ENCODE data around the gene GAST.

- TF ChIP-seq POLR2A (IDR thresholded peaks at IDR 0.05), result no peak
- TF ChIP-seq, protein P1, sequence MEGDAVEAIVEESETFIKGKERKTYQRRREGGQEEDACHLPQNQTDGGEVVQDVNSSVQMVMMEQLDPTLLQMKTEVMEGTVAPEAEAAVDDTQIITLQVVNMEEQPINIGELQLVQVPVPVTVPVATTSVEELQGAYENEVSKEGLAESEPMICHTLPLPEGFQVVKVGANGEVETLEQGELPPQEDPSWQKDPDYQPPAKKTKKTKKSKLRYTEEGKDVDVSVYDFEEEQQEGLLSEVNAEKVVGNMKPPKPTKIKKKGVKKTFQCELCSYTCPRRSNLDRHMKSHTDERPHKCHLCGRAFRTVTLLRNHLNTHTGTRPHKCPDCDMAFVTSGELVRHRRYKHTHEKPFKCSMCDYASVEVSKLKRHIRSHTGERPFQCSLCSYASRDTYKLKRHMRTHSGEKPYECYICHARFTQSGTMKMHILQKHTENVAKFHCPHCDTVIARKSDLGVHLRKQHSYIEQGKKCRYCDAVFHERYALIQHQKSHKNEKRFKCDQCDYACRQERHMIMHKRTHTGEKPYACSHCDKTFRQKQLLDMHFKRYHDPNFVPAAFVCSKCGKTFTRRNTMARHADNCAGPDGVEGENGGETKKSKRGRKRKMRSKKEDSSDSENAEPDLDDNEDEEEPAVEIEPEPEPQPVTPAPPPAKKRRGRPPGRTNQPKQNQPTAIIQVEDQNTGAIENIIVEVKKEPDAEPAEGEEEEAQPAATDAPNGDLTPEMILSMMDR (IDR thresholded peaks at IDR 0.05 in 4 of 5, conservative IDR thresholded peaks at IDR 0.05 in 1 of 5), result no peak
These were observed 46.5 kb downstream of the GAST start for GRCh38 chr17:41758601-41759000.

Data from gastrocnemius medialis (tissue), 4 donors.